ENCODE data around the gene DHX36.

The DHX36 gene, protein sequence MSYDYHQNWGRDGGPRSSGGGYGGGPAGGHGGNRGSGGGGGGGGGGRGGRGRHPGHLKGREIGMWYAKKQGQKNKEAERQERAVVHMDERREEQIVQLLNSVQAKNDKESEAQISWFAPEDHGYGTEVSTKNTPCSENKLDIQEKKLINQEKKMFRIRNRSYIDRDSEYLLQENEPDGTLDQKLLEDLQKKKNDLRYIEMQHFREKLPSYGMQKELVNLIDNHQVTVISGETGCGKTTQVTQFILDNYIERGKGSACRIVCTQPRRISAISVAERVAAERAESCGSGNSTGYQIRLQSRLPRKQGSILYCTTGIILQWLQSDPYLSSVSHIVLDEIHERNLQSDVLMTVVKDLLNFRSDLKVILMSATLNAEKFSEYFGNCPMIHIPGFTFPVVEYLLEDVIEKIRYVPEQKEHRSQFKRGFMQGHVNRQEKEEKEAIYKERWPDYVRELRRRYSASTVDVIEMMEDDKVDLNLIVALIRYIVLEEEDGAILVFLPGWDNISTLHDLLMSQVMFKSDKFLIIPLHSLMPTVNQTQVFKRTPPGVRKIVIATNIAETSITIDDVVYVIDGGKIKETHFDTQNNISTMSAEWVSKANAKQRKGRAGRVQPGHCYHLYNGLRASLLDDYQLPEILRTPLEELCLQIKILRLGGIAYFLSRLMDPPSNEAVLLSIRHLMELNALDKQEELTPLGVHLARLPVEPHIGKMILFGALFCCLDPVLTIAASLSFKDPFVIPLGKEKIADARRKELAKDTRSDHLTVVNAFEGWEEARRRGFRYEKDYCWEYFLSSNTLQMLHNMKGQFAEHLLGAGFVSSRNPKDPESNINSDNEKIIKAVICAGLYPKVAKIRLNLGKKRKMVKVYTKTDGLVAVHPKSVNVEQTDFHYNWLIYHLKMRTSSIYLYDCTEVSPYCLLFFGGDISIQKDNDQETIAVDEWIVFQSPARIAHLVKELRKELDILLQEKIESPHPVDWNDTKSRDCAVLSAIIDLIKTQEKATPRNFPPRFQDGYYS

DNA sequence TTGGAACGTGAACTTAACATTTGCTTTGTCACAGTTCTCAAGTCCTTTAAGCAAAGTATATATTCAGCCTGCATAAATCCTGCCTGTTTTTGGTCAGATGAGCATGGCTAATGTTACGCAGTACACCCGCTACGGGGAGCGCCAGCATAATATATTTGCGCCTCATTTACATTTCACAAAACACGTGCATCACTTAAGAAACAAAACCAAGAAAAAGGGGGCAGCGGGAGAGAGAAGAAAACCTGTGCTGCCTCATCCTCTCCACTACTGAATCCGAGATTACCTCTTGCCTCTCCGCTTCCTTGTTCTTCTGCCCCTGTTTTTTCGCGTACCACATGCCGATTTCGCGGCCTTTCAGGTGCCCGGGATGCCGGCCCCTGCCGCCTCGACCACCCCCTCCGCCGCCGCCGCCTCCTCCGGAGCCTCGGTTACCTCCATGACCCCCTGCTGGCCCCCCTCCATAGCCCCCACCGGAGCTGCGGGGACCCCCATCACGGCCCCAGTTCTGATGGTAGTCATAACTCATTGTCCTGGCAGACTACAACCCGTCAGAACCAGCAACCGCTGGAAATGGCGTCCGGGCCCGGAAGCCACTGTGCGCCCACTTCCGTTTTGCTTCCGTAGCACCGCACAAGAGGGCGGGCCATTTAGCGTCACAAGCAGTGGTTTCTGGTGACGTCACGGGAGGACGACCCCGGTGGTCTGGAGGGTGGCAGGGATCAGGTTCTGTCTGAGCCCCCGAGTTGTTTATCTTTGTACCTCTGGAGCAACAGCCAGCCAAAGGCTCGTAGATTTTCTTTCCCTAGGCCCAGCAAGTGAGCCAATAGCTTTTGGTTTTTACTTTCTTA is at the start of gene DHX36:
TSS of gene DHX36 (minus strand) at position 597 of the 848 bp plus-strand sequence. CDS start at position 526, 71 bp downstream.
- DNase-seq (ENCODE audit: low spot score in 2 of 2) (peak; percentile 87 to 88), ATAC-seq (ENCODE audit: low read depth) (peak; percentile 89)
- peak within 1 kb of the TSS; percentile 94 for H3K4me3 Mint-ChIP-seq
- H3K4me1 Mint-ChIP-seq: peaks cover 12% of the 10 kb centered on the region
- H3K36me3 Mint-ChIP-seq: peaks cover 4% of the 10 kb centered on the region
- peak within 1 kb of the TSS; percentile 100 for H3K27ac Mint-ChIP-seq
- no peaks in the 10 kb centered on the region for H3K9me3 Mint-ChIP-seq
- H3K27me3 Mint-ChIP-seq: no peaks in the 10 kb centered on the region

DNA sequence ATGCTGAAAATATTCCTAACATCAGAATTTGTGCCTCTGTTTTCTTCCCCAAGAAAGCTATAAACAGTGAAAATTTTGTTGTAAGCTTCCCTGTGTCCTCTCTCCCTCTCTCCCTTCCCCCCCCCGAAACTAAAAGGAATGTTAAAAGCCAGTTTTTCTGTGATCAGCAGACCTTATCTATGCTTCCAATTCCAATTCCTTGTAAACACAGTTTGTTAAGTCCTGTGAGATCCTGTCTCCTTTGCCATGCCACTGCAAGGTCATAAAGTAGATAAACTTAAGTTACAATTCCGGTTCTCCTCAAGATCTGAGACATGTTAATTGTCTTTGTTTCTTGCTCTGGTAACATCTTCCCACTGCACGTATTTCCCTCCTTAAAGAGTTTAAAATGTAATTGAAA is 42.9 kb upstream of the DHX36 start:
- ATAC-seq (ENCODE audit: low read depth) (no peak), DNase-seq (ENCODE audit: low spot score in 2 of 2) (no peak)
- Mint-ChIP-seq H3K9me3 (peaks cover 7% of the 10 kb centered on the region), H3K36me3 (no peaks in the 10 kb centered on the region), H3K27me3 (no peaks in the 10 kb centered on the region), H3K4me1 (no peaks in the 10 kb centered on the region), H3K27ac (no peak overlapping the region), H3K4me3 (no peak overlapping the region)

DNA sequence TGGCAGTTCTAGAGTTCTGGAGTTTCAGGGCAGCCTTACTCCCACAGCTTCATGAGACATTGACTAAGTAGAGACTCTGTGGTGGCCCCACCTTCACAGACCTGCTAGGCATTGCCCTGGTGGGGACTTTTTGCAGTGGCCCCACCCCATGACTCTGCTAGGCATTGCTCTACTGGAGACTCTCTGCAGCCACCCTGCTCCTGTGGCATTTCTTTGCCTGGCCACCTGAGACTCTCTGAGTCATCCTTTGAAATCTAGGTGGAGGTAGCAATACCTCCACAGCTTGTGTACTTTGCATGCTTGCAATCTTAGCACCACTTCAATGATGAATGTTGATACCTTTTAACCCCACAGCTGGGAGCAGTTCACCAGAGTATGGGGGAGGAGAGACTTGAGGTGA is 40.6 kb upstream of the DHX36 start:
- H3K9me3 Mint-ChIP-seq: peaks cover 7% of the 10 kb centered on the region
- H3K36me3 Mint-ChIP-seq: no peaks in the 10 kb centered on the region
- H3K4me3 Mint-ChIP-seq: no peak overlapping the region
- DNase-seq (ENCODE audit: low spot score in 2 of 2) (no peak), ATAC-seq (ENCODE audit: low read depth) (no peak)
- no peak overlapping the region for H3K27ac Mint-ChIP-seq
- no peaks in the 10 kb centered on the region for H3K27me3 Mint-ChIP-seq
- H3K4me1 Mint-ChIP-seq: no peaks in the 10 kb centered on the region

DNA sequence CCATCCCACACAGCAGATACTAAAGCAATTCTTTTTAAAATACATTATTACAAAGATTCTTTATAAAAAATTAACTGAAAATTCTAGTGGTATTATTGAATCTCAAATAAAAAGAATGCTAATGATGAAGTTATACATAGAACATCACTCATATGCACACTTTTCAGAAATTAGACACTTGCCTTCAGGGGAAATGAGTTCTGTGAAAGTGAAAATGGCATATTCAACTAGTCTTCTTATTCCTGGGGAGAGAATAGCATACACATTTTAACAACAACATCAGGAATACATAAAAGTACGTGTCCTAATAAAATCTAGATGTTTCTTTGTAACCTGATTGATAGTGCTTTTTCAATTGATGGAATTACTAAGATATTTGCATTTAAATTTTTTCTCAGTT is 36.8 kb upstream of the DHX36 start:
- H3K9me3 Mint-ChIP-seq: peaks cover 7% of the 10 kb centered on the region
- DNase-seq (ENCODE audit: low spot score in 2 of 2) (no peak), ATAC-seq (ENCODE audit: low read depth) (no peak)
- no peaks in the 10 kb centered on the region for H3K36me3 Mint-ChIP-seq
- H3K27me3 Mint-ChIP-seq: peaks cover 1% of the 10 kb centered on the region
- no peak overlapping the region for H3K4me3 Mint-ChIP-seq
- no peak overlapping the region for H3K27ac Mint-ChIP-seq
- H3K4me1 Mint-ChIP-seq: no peaks in the 10 kb centered on the region

DNA sequence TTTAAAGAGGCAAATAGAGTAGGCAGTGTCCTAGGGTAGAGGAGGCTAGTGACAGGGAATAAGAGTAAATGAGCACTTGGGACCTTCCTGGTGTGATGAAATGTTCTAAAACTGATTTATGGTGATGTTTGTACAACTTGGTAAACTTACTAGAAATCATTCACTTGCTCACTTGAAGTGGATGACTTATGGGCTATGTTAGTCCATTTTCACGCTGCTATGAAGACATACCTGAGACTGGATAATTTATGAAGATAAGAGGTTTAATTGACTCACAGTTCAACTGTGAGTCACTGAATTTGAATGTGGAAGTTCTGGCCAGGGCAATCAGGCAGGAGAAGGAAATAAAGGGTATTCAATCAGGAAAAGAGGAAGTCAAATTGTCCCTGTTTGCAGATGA is 31.7 kb upstream of the DHX36 start:
- ATAC-seq (ENCODE audit: low read depth): no peak
- peaks cover 1% of the 10 kb centered on the region for H3K9me3 Mint-ChIP-seq
- no peak overlapping the region for H3K27ac Mint-ChIP-seq

DNA sequence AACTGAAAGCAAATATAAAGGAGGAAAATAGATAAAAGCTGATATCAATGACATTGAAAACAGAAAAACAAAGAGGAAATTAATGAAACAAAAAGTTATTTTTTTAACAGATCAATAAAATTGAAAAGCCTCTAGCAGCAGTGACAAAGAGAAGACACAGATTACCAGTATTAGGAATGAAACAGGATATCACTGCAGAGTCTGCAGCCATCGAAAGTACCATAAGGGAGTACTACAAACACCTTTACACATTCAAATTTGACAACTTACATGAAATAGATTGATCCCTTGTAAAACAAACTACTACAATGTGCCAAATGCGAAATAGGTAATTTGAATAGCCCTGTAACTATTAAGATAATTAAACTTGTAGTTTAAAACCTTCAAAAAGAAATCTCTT is 24.9 kb upstream of the DHX36 start:
- peaks cover 11% of the 10 kb centered on the region for H3K27me3 Mint-ChIP-seq

More for the DNA sequence above, 31.7 kb upstream of the DHX36 start:
- DNase-seq (ENCODE audit: low spot score in 2 of 2): no peak
- H3K4me1 Mint-ChIP-seq: no peaks in the 10 kb centered on the region
- H3K27me3 Mint-ChIP-seq: peaks cover 8% of the 10 kb centered on the region
- no peaks in the 10 kb centered on the region for H3K36me3 Mint-ChIP-seq
- no peak overlapping the region for H3K4me3 Mint-ChIP-seq

DNA sequence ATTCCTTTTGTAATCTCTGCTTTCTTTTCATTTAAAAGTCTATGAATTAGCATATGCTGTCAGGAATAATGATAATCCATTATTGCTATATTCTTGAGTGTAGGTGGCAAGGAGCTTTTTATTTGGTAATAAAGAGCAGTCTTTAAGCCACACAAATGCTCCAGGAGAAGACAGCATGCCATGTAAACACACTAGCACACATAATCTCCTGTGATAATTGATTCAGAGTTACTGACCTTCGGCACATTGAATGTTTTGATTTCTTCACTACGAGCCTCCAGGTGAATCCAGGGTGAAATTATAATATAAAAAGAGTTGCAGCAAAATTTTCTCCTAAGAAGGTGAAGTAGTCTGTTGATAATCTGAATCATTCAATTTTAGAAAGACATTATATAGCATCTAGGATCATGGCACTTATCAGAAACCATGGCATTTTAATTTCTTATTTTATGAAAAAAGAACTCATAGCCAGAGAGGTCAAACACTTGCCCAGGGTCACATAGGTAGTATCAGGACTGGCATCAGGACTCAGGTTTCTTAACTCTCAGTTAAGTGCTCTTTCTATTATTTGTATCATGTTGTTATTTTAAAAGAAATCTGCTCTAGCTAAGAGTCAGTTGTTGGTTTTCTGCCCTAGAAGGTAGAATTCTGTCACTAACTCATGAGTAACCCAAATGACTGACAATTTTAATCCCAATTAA is 21.3 kb upstream of the DHX36 start:
- no peak for DNase-seq (ENCODE audit: low spot score in 2 of 2)
- ATAC-seq (ENCODE audit: low read depth): no peak
- H3K4me3 Mint-ChIP-seq: no peak overlapping the region
- H3K27ac Mint-ChIP-seq: no peak overlapping the region
- peaks cover 5% of the 10 kb centered on the region for H3K27me3 Mint-ChIP-seq
- H3K36me3 Mint-ChIP-seq: no peaks in the 10 kb centered on the region
- no peaks in the 10 kb centered on the region for H3K4me1 Mint-ChIP-seq
- no peaks in the 10 kb centered on the region for H3K9me3 Mint-ChIP-seq

More for the DNA sequence above, 24.9 kb upstream of the DHX36 start:
- Mint-ChIP-seq H3K4me1 (no peaks in the 10 kb centered on the region), H3K9me3 (no peaks in the 10 kb centered on the region), H3K4me3 (no peak overlapping the region), H3K27ac (no peak overlapping the region), H3K36me3 (no peaks in the 10 kb centered on the region)
- DNase-seq (ENCODE audit: low spot score in 2 of 2) (no peak), ATAC-seq (ENCODE audit: low read depth) (no peak)

DNA sequence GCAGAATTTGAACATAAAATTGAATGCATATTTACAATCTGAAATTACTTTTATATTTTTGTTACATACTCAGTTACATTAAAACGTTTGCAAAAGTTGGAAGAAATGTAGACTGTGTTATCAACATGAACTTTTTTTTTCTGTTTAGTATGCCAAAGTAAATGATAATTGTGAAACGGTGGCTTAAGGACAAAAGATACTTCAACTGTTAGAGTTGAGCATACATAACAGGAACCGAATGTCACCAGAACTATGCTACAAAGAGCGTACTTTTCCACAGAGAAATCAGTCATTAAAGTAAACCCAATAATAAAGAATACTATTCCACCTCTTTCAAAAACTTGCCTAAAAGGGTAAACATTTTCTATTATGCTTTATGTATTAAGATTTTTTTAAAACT is 14.3 kb upstream of the DHX36 start:
- Mint-ChIP-seq H3K4me1 (no peaks in the 10 kb centered on the region), H3K36me3 (no peaks in the 10 kb centered on the region), H3K27me3 (peaks cover 3% of the 10 kb centered on the region), H3K4me3 (no peak overlapping the region), H3K27ac (no peak overlapping the region), H3K9me3 (no peaks in the 10 kb centered on the region)
- DNase-seq (ENCODE audit: low spot score in 2 of 2): no peak
- no peak for ATAC-seq (ENCODE audit: low read depth)

DNA sequence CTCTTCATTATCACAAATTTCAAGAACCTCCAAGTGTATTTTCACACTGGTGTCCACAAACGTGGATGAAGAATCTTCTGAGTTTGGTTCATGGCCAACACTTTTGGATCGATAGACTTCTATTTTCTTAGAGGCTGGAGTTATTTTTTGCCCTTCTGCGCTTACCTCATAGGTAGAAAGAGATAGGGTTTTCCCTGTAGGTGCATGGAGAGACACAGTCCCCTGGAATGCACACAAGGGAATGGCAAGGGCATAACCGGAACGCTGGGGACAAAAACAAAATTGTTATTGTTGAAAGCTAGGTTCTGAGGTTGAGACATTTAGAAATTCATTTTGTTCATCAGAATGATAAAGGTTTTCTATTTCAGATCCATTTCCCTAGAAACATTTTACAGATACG is 13.7 kb upstream of the DHX36 start:
- DNase-seq (ENCODE audit: low spot score in 2 of 2) (no peak), ATAC-seq (ENCODE audit: low read depth) (no peak)
- Mint-ChIP-seq H3K27me3 (peaks cover 3% of the 10 kb centered on the region), H3K4me3 (no peak overlapping the region), H3K4me1 (no peaks in the 10 kb centered on the region), H3K9me3 (no peaks in the 10 kb centered on the region), H3K27ac (no peak overlapping the region), H3K36me3 (no peaks in the 10 kb centered on the region)

DNA sequence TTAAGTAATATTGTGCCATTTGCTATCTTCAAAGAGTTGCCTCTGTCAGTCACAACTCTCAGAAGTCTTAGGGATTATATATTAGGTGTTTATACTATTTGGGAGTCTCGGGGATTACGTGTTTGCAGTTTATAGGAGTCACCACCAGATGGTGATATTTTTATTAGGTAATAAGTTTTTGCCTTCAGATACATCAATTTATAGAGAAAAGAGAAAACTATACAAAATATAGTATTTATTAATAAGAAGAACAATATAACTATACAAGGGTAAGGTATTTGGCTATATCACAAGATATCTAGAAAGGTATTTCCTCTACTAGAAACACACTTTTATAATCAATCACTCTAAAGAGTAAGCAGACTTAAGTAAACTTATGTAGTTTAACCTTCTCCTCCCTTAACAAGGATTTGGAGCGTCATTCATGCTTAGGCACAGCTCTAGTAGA is 10.7 kb upstream of the DHX36 start:
- Mint-ChIP-seq H3K4me3 (no peak overlapping the region), H3K9me3 (no peaks in the 10 kb centered on the region), H3K27ac (no peak overlapping the region), H3K36me3 (peaks cover 2% of the 10 kb centered on the region), H3K4me1 (no peaks in the 10 kb centered on the region), H3K27me3 (peaks cover 9% of the 10 kb centered on the region)
- peak in 1 of 2 donors; percentile 23 for DNase-seq (ENCODE audit: low spot score in 2 of 2)
- ATAC-seq (ENCODE audit: low read depth): no peak

DNA sequence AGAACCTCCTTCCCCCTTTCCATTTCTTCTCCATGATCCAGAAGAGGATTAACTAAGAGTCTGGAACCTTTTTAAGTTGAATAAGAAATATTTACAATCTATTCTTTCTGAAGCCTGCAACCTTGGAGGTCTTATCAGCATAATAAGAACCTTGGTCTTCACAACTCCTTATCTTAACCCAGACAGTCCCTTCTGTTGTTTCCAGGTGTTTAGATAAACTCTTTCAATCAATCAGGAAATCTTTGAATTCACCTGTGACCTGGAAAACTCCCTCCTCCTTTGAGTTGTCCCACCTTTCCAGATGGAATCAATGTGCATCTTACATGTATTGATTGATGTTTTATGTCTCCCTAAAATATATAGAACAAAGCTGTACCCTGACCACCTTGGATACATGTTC is 3.6 kb upstream of the DHX36 start:
- no peak for DNase-seq (ENCODE audit: low spot score in 2 of 2)
- peaks cover 4% of the 10 kb centered on the region for H3K4me1 Mint-ChIP-seq
- peaks cover 2% of the 10 kb centered on the region for H3K36me3 Mint-ChIP-seq
- H3K27me3 Mint-ChIP-seq: peaks cover 5% of the 10 kb centered on the region
- H3K9me3 Mint-ChIP-seq: no peaks in the 10 kb centered on the region
- no peak for ATAC-seq (ENCODE audit: low read depth)
- no peak overlapping the region for H3K4me3 Mint-ChIP-seq
- H3K27ac Mint-ChIP-seq: no peak overlapping the region

DNA sequence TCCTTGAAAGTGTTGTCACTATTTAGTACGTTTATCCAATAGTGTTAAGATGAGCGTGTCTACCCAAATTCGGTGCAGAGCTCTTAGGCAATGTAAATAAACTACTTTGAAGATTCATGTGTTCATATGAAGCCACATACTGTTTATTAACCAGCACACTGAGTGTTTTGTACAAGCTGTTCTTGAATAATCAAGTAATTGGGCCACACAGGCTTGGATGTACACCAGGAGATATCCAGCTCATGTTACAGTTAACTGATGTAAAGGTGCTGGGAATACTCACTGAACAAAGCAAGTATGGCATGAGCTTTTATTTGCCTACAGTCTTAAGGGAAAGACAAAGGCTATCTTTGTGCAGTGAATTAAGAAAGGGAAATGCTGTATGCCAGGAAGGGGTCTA is 632 bp upstream of the DHX36 start:
- Mint-ChIP-seq H3K4me1 (peaks cover 12% of the 10 kb centered on the region), H3K27ac (peak overlapping the region; percentile 100), H3K27me3 (no peaks in the 10 kb centered on the region), H3K4me3 (peak overlapping the region; percentile 94), H3K9me3 (no peaks in the 10 kb centered on the region), H3K36me3 (peaks cover 4% of the 10 kb centered on the region)
- DNase-seq (ENCODE audit: low spot score in 2 of 2): no peak
- no peak for ATAC-seq (ENCODE audit: low read depth)

Data from memory B cell (primary cell).